ENCODE data around the gene ALG1. TPM values are rescaled to one million over a fixed set of nuclear protein-coding genes. Genes with fewer than 3 reads are reported as not detected.
A peak's percentile ranks its signal among the peaks of the same experiment; 100 is the strongest.

Gene ALG1
- total and polyA plus RNA-seq, 10 of the 15 experiments (the other 5 are each of a cell fraction or from before 2014, with no cell fraction given), result 1.5 to 43.2 (median 23.8) TPM

- peak; percentile 97 for TF ChIP-seq MAX (IDR thresholded peaks at IDR 0.05; ENCODE audit: low read depth, low read length)
- 0 out of 2 replicates have a peak, but pooled peaks have one; percentile 29 for TF ChIP-seq EED (IDR thresholded peaks at IDR 0.05; ENCODE audit: low read depth)
- no peak for TF ChIP-seq NFYA (IDR thresholded peaks at IDR 0.05; ENCODE audit: borderline replicate concordance, low read depth, low read length)
- no peak for TF ChIP-seq CHD1 (IDR thresholded peaks at IDR 0.05; ENCODE audit: low read depth, low read length)
- TF ChIP-seq ZNF274 (IDR thresholded peaks at IDR 0.05; ENCODE audit: insufficient read depth, insufficient read length), result no peak
- TF ChIP-seq RELB (IDR thresholded peaks at IDR 0.05; ENCODE audit: low read depth), result peak; percentile 100
- no peak for TF ChIP-seq CHD4 (IDR thresholded peaks at IDR 0.05)
- peak; percentile 77 for TF ChIP-seq RELA (IDR thresholded peaks at IDR 0.05; ENCODE audit: borderline replicate concordance, partially characterized antibody)
- no peak for TF ChIP-seq STAT3 (IDR thresholded peaks at IDR 0.05; ENCODE audit: low read depth, low read length)
- TF ChIP-seq USF1 (IDR thresholded peaks at IDR 0.05; ENCODE audit: borderline replicate concordance, extremely low read length, insufficient read depth, low read depth, low read length), result peak; percentile 100
- TF ChIP-seq IKZF1 (conservative IDR thresholded peaks at IDR 0.05), result peak; percentile 86
- TF ChIP-seq ZZZ3 (IDR thresholded peaks at IDR 0.05; ENCODE audit: control insufficient read depth, insufficient read length, low read depth), result no peak
- TF ChIP-seq BCL11A (IDR thresholded peaks at IDR 0.05; ENCODE audit: low read depth, low read length), result no peak
- TF ChIP-seq FOXM1 (IDR thresholded peaks at IDR 0.05; ENCODE audit: low read depth, low read length), result no peak
- peak; percentile 26; the same call in 1 of the 2 replicates for TF ChIP-seq GABPA (IDR thresholded peaks at IDR 0.05; ENCODE audit: low read depth)
- TF ChIP-seq SMAD5 (IDR thresholded peaks at IDR 0.05; ENCODE audit: low read depth), result no peak
- TF ChIP-seq SP1 (IDR thresholded peaks at IDR 0.05; ENCODE audit: low read depth, low read length), result peak; percentile 30
- peak; percentile 99 for TF ChIP-seq ATF3 (IDR thresholded peaks at IDR 0.05; ENCODE audit: borderline replicate concordance, extremely low read depth, low read depth, low read length)
- peak; percentile 68 for TF ChIP-seq GATAD2B (conservative IDR thresholded peaks at IDR 0.05; ENCODE audit: low read depth)
- TF ChIP-seq RUNX3 (IDR thresholded peaks at IDR 0.05; ENCODE audit: low read length), result peak; percentile 44; the same call in 1 of the 2 replicates
- TF ChIP-seq PKNOX1 (IDR thresholded peaks at IDR 0.05), result no peak
- no peak for TF ChIP-seq NR2C2 (IDR thresholded peaks at IDR 0.05; ENCODE audit: borderline replicate concordance, control insufficient read depth, insufficient read length, low read depth)
- TF ChIP-seq HSF1 (IDR thresholded peaks at IDR 0.05; ENCODE audit: low read depth, low read length), result no peak
These were observed 38.1 kb upstream of the ALG1 start, which contains the start of gene NAGPA (continued) for GRCh38 chr16:5033256-5034166.

All from GM12878 (cell line).